Omental fat pad (tissue), 4 donors: Measurements from ENCODE around the gene DESI1. TPM values are rescaled to one million over a fixed set of nuclear protein-coding genes. Genes with fewer than 3 reads are reported as not detected.
"Not testable (repeated sequence)": the region's sequence is repeated elsewhere in the genome, so short reads cannot be mapped to it uniquely, and the experiment has no call there.

Experiments used
- ATAC-seq: fragments of 150-250 bp; one replicate; pipeline ENCODE4 v1.9.1; 2016; ENCODE audit warnings: mild to moderate bottlenecking, moderate library complexity; ENCODE audit not compliant: low FRiP score
- DNase-seq: peaks from one replicate; pipeline ENCODE4 v3.0.0-alpha.2; 2019; ENCODE audit warnings: low spot score
- CTCF ChIP-seq, 3 donors: fragments of 450-650 bp; IDR thresholded peaks; one replicate each; pipeline ENCODE4 v1.5.1; 2016 to 2017; ENCODE audit warnings: antibody characterized with exemption in 3 of 3, mild to moderate bottlenecking in 3 of 3, moderate library complexity in 2 of 3
- total RNA-seq, 4 donors: library from RNA; depleted of rRNA; stranded (reverse); fragments of >200 nt; gene quantifications; one replicate each; pipeline ENCODE4 v1.1.0, GENCODE V29; 2016

DESI1 gene
- total RNA-seq, 4 donors from 2014 or later = 16.0 to 22.1 (median 19.5) TPM

DNA sequence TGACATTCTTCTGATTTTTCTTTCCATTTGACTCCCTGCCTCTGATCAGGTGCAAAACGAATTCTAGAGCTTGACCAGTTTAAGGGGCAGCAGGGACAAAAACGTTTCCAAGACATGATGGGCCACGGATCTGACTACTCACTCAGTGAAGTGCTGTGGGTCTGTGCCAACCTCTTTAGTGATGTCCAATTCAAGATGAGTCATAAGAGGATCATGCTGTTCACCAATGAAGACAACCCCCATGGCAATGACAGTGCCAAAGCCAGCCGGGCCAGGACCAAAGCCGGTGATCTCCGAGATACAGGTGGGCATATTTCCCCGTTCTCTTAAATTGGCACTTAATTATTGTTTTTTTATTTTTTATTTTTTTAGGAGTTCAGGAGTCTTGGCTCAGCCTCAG is 15.6 kb upstream of the DESI1 start:
- no peak for TF ChIP-seq CTCF (IDR thresholded peaks at IDR 0.05)
- ATAC-seq = peak; percentile 80

DNA sequence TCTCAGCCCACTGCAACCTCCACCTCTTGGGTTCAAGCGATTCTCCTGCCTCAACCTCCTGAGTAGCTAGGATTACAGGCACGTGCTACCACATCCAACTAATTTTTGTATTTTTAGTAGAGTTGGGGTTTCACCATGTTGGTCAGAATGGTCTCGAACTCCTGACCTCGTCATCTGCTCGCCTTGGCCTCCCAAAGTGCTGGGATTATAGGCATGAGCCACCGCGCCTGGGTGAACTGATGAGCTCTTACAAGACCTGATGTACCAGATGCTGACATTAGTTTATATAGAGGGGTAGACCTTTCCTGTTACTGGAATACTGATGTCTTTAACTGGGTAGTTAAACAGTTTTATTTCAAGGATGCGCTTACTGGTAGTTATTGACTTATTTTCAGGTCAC is 13.8 kb upstream of the DESI1 start:
- ATAC-seq, DNase-seq: not testable (repeated sequence)

More for the DNA sequence above, 15.6 kb upstream of the DESI1 start:
- no peak for DNase-seq

DNA sequence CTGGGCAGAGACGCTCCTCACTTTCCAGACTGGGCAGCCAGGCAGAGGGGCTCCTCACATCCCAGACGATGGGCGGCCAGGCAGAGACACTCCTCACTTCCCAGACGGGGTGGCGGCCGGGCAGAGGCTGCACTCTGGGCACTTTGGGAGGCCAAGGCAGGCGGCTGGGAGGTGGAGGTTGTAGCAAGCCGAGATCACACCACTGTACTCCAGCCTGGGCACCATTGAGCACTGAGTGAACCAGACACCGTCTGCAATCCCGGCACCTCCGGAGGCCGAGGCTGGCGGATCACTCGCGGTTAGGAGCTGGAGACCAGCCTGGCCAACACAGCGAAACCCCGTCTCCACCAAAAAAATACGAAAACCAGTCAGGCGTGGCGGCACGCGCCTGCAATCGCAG is 10.8 kb upstream of the DESI1 start:
- not testable (repeated sequence) for DNase-seq, ATAC-seq

DNA sequence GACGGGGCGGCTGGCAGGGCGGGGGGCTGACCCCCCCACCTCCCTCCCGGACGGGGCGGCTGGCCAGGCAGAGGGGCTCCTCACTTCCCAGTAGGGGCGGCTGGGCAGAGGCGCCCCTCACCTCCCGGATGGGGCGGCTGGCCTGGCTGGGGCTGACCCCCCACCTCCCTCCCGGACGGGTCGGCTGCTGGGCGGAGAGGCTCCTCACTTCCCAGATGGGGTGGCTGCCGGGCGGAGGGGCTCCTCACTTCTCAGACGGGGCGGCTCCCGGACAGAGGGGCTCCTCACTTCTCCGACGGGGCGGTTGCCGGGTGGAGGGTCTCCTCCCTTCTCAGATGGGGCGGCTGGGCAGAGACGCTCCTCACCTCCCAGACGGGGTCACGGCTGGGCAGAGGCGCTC is 10.3 kb upstream of the DESI1 start:
- not testable (repeated sequence) for DNase-seq, ATAC-seq

- no peak for ATAC-seq
- DNase-seq = no peak
- TF ChIP-seq CTCF (IDR thresholded peaks at IDR 0.05) = no peak
These were observed 4.7 kb upstream of the DESI1 start for GRCh38 chr22:41625577-41625976.

DNA sequence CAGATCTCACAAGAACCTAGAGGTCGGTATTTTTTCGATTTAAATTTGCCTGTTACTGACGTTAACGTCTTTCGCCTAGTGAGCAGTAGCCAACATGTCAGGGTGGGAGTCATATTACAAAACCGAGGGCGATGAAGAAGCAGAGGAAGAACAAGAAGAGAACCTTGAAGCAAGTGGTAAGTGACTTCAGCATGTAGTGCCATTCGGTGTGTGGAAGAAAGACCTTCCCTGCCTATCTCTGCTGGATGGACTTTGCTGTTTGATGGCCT is 1.0 kb upstream of the DESI1 start:
- DNase-seq (no peak), ATAC-seq (no peak)
- TF ChIP-seq CTCF (IDR thresholded peaks at IDR 0.05) = no peak

DNA sequence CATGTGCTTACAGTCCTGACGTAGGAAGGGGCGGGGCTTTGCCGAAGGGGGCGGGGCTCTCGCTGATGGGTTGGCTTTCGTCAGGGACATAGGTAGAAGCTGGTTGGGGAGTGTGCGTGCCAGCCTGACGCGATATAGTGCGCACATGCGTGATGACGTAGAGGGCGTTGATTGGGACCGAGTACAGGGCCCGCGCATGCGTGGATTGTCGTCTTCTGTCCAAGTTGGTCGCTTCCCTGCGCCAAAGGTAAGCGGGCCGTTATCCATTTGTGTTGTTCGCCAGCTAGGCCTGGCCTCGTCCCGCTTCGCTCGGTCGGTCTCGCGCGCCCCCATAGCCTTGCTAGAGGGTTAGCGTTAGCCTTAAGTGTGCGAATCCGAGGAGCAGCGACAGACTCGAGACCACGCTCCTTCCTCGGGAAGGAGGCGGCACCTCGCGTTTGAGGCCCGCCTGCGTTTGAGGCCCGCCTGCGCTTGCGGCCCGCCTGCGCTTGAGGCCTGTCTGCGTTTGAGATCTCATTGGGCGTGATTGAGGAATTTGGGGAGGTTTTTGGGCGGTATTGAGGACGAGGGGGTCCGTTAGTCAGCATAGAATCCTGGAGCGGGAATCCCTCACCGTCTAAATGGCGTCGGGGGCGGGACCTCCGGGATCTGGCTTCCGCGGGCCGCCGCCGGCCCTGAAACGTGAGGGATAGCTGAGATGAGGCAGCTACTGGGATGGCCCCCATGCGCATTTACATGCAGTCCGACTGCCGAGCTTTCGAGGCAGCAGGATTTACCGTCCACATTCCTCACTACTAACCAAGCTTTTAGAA is 462 bp upstream of the DESI1 start, which contains the start of gene XRCC6:
Gene XRCC6, plus strand, starts transcription at position 197 of the 812 bp plus-strand sequence. CDS start 710 bp downstream, outside the sequence.
- TF ChIP-seq CTCF (IDR thresholded peaks at IDR 0.05) = no peak
- ATAC-seq (peak; percentile 96), DNase-seq (peak; percentile 100)

DNA sequence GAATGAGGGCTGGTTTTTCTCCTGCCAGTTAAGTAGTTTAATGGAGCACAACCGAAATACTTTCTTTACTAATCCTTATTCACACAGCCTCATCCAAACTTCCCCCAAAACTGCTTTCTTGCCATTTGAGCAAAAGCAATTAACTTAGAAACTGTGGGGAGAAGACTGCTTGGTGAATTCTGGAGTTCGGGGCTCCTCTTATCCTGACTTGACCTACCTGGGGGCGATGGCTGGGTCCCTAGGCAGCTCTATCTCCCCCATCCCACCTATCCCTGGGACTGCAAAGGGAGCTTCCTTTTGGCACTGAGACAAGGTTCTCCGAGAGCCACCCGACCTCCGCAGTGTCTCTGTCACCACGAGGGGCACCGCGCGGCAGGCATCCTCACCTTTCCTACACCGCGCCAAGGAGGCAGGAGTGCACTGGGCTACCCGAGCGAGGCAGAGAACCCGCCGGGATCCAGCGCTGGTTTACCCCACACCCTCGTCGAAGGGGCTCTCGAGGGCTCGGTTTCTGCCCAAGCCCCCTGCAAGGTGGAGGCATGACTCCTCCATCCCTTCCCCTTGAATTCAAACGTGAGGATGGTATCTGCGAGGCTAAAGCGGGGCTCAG is 759 bp downstream of the DESI1 start:
- ATAC-seq (peak; percentile 1), DNase-seq (no peak)
- TF ChIP-seq CTCF (IDR thresholded peaks at IDR 0.05) = no peak
